Measurements from ENCODE around the gene USP38. TPM values are rescaled to one million over a fixed set of nuclear protein-coding genes. Genes with fewer than 3 reads are reported as not detected.

The USP38 gene, protein sequence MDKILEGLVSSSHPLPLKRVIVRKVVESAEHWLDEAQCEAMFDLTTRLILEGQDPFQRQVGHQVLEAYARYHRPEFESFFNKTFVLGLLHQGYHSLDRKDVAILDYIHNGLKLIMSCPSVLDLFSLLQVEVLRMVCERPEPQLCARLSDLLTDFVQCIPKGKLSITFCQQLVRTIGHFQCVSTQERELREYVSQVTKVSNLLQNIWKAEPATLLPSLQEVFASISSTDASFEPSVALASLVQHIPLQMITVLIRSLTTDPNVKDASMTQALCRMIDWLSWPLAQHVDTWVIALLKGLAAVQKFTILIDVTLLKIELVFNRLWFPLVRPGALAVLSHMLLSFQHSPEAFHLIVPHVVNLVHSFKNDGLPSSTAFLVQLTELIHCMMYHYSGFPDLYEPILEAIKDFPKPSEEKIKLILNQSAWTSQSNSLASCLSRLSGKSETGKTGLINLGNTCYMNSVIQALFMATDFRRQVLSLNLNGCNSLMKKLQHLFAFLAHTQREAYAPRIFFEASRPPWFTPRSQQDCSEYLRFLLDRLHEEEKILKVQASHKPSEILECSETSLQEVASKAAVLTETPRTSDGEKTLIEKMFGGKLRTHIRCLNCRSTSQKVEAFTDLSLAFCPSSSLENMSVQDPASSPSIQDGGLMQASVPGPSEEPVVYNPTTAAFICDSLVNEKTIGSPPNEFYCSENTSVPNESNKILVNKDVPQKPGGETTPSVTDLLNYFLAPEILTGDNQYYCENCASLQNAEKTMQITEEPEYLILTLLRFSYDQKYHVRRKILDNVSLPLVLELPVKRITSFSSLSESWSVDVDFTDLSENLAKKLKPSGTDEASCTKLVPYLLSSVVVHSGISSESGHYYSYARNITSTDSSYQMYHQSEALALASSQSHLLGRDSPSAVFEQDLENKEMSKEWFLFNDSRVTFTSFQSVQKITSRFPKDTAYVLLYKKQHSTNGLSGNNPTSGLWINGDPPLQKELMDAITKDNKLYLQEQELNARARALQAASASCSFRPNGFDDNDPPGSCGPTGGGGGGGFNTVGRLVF
- total RNA-seq (23.0 and 23.9 TPM in 2 replicates), polyA plus RNA-seq (9.6 and 10.8 TPM in 2 replicates), polyA minus RNA-seq (34.0 and 35.0 TPM in 2 replicates)
- 24.6 TPM for total RNA-seq (2013)

GRCh38 chr4:143184503-143185252 is at the start of gene USP38:
TSS of gene USP38 (plus strand) at chr4:143184917. CDS start at chr4:143185451, 534 bp downstream.
- Histone ChIP-seq H3K4me2 (replicated peaks; ENCODE audit: low read depth, low read length, poor library complexity, severe bottlenecking) (peak within 1 kb of the TSS; percentile 80), H2AFZ (ENCODE audit: insufficient read depth, low read depth, low read length, poor library complexity, severe bottlenecking) (peak within 1 kb of the TSS; percentile 83), H3K36me3 (replicated peaks in 1 of 2; ENCODE audit: control extremely low read depth in 1 of 2, control insufficient read depth in 1 of 2, extremely low read depth in 1 of 2, insufficient read depth in 2 of 2, low read length in 1 of 2) (peaks cover 2 to 4% of the 10 kb centered on the region in 2 experiments), H3K4me1 (ENCODE audit: control insufficient read depth in 2 of 2, insufficient read depth in 2 of 2, low read length in 2 of 2) (peaks cover 21 to 55% of the 10 kb centered on the region in 2 donors), H3K27ac (ENCODE audit: low read length in 2 of 2) (peak within 1 kb of the TSS; percentile 84 to 95), H4K20me1 (ENCODE audit: control insufficient read depth, insufficient read depth, low read length, poor library complexity, severe bottlenecking) (no peaks in the 10 kb centered on the region), H3K4me3 (ENCODE audit: control extremely low read depth in 1 of 5, extremely low read depth in 1 of 5, insufficient read depth in 1 of 5, low read depth in 2 of 5, low read length in 4 of 5) (peak within 1 kb of the TSS; percentile 80 to 98 (median 85)), H3K9ac (ENCODE audit: low read length) (peak within 1 kb of the TSS; percentile 87), H3K9me3 (ENCODE audit: control extremely low read depth in 1 of 3, control insufficient read depth in 2 of 3, insufficient read depth in 1 of 3, low read length in 2 of 3) (no peaks in the 10 kb centered on the region), H3K27me3 (replicated peaks in 1 of 4; ENCODE audit: control extremely low read depth in 1 of 4, control insufficient read depth in 3 of 4, insufficient read depth in 4 of 4, low read length in 3 of 4) (no peaks in the 10 kb centered on the region), H3K79me2 (ENCODE audit: control insufficient read depth, insufficient read depth, low read length) (peaks cover 69% of the 10 kb centered on the region)
- intact Hi-C loops (cut with micrococcal nuclease): loop anchor here (1.0 to 5.0 kb wide), 5 partner anchors 152 to 1964 kb away; partner anchors contain the start of genes GAB1, IL15, SMARCA5 and ZNF330
- ChIA-PET POLR2A (interaction anchor here (1.2 kb wide), 1 partner anchor 328 kb away, joined by 3 read pairs; the partner anchor contains the start of gene SMARCA5), CTCF (no interaction called here)
- H3K9me3 Mint-ChIP-seq (ENCODE audit: insufficient read depth): no peaks in the 10 kb centered on the region
- peak within 1 kb of the TSS; percentile 93 for H3K4me3 Mint-ChIP-seq
- peaks cover 62% of the 10 kb centered on the region for H3K4me1 Mint-ChIP-seq
- H3K27me3 Mint-ChIP-seq: no peaks in the 10 kb centered on the region
- H3K27ac Mint-ChIP-seq: peak within 1 kb of the TSS; percentile 94
- peak; percentile 87 for ATAC-seq (ENCODE audit: low read depth)
- TF ChIP-seq EZH2 (IDR thresholded peaks at IDR 0.05; ENCODE audit: borderline replicate concordance, insufficient read depth, low read depth, low read length, poor library complexity, severe bottlenecking): no peak
- TF ChIP-seq, protein P1, sequence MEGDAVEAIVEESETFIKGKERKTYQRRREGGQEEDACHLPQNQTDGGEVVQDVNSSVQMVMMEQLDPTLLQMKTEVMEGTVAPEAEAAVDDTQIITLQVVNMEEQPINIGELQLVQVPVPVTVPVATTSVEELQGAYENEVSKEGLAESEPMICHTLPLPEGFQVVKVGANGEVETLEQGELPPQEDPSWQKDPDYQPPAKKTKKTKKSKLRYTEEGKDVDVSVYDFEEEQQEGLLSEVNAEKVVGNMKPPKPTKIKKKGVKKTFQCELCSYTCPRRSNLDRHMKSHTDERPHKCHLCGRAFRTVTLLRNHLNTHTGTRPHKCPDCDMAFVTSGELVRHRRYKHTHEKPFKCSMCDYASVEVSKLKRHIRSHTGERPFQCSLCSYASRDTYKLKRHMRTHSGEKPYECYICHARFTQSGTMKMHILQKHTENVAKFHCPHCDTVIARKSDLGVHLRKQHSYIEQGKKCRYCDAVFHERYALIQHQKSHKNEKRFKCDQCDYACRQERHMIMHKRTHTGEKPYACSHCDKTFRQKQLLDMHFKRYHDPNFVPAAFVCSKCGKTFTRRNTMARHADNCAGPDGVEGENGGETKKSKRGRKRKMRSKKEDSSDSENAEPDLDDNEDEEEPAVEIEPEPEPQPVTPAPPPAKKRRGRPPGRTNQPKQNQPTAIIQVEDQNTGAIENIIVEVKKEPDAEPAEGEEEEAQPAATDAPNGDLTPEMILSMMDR (IDR thresholded peaks at IDR 0.05): peak; percentile 16
- peak; percentile 90 for DNase-seq
- WGBS (ENCODE audit: insufficient coverage): under 1% methylated on average over 68 of the region's 71 CpGs

Data from B cell (primary cell).